SH-SY5Y (cell line): ENCODE results near the gene EPAS1.

Source experiments
- GATA2 ChIP-seq: IDR thresholded peaks from 2 replicates; pipeline ENCODE4 v1.6.1; 2011; ENCODE audit warnings: mild to moderate bottlenecking, low read depth, low read length
- GATA3 ChIP-seq: IDR thresholded peaks from 2 replicates; pipeline ENCODE4 v1.6.1; 2011; ENCODE audit warnings: low read depth, mild to moderate bottlenecking, low read length, moderate library complexity

Gene EPAS1

DNA sequence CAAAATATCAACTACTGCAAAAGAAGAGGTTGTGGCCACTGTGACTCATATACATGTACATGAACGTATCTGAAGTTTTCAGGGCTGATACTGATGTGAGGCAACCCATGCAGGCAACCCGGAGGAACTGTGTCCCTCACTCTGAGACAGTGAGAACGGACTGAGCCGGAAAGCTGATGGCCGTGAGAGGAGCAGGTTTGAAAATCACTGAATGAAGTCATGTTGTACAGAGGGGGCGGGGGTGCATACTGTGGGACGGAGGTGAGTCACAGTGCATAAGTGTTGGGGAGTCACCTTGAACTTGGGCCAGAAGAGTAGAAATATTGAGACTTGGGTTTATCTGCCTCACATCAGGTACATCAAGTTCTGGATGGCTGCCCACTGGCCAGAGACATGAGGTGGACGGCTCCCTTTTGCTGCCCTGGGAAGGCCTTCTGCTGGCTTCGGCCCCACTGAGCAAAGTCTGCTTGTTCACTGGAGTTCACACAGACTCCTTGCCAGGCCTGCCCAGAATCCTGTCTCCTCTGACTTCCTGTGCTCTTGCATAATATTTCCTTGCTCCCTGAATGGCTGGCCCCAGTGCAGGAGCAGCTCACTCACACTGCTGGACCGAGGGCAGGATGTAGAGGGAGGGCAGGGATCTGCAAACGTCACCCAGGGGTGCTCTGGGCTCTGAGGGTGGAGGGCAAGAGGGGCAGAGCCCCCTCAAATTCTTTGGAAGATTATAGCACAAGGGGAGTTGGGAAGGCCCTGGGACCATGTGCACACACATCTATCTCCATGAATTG lies 18.1 kb downstream of the EPAS1 start:
- TF ChIP-seq GATA3 (no peak), GATA2 (no peak)

DNA sequence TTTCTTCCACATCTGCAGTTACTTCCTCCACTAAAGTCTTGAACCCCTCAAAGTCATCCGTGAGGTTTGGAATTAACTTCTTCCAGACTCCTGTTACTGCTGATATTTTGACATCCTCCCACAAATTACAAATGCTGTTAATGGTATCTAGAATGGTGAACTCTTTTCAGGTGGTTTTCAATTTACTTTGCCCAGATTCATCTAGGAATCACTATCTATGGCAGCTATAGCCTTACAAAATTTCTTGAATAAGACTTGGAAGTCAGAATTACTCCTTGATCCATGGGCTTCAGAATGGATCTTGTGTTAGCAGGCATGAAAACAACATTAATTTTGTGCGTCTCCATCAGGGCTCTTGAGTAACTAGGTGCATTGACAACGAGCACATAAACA lies 19.9 kb downstream of the EPAS1 start:
- TF ChIP-seq GATA3 (no peak), GATA2 (no peak)

DNA sequence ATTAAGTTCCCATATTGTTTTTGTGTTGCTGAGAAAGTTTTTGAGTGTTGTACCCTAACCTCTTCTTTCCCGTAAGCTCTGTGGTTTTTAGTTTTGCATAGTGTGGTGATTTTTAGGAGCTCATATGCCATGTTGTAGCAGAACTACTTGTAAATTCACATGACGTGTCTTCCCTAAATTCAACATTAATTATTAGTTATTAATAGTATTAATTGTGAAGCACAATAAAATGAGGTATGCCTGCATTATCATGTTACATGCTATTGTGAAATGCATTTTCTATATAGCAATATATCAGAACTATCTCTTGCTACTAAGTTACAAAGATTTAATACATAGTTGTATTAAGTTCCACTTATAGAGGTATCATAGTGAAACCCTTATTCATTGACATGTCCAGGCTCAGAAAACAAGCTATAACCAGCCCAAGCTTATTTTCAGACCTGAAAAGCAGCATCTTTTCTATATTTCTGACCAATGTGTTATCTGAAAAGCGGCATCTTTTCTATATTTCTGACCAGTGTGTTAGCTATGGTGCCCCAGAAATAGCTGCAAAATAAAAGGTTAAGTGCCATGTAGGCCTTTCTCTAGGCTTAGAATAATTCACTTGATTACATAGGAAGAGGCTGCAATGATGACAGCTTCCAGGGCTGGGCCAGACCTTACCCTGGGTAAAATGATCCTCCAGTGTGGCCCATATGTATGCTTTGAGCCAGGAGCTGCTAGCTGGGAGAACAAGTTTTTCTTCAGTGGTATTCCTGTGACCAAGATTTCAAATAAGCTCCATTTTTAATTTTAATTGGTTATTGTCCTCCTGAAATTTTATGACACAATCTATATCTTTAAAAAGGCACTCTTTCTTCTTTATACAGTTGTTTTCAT lies 21.6 kb downstream of the EPAS1 start:
- TF ChIP-seq GATA2 (no peak), GATA3 (no peak)

DNA sequence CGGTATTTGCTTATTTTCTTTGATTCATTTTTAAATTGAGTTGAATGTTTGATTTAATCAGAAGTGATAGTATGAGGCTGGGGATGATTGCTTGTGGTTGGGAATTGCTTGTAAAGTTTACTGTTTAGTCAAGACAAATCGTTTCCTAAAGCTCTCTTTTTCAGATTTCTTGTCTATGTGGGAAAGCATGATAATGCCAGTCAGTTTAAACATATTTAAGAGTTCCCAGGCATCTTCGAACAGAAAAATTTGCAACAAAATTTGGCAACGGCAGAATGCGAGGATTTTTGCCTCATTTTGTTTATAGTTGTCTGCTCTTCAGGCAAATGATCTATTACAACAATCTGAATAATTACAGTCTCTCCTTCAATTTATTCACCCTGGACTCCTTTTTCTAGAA lies 22.5 kb downstream of the EPAS1 start:
- TF ChIP-seq GATA2, result no peak
- TF ChIP-seq GATA3, result no peak

DNA sequence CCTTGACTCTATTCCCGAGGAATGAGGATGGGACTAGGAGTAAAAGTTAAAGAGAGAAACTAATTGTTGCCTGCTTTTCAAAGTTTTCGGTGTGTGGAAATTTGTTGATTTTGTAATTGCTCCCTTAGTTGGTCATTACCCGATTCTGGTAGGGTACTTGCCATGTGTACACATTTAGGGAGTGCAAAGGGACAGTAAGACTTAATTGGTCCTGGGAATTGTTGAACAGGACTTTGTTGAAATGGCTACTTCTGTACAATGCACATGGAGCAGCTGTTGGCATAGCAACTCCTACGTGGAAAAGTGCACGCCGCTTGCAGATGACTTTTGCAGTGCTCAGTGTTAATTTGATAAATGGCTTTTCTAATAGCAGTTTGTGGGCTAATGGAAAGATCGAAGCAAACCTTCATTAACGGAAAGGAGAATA lies 22.9 kb downstream of the EPAS1 start:
- TF ChIP-seq GATA2, result no peak
- no peak for TF ChIP-seq GATA3

DNA sequence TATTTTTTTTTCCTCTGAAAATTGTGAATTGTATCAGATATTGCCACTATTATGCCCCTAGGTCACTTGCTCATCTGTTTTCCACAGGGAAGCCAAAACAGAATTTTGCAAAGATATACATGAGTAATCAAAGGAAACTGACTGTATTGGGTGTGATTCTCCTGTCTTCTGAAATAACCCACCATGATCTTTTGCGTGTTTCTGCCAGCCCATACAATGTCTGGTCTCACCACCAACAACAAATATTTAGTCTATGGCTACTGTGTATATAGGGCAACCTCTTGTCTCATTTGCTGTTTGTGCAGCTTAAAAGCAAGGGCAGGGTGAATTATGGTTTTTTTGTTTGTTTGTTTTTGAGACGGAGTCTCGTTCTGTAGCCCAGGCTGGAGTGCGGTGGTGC lies 26.5 kb downstream of the EPAS1 start:
- TF ChIP-seq GATA2, result no peak
- TF ChIP-seq GATA3, result no peak

DNA sequence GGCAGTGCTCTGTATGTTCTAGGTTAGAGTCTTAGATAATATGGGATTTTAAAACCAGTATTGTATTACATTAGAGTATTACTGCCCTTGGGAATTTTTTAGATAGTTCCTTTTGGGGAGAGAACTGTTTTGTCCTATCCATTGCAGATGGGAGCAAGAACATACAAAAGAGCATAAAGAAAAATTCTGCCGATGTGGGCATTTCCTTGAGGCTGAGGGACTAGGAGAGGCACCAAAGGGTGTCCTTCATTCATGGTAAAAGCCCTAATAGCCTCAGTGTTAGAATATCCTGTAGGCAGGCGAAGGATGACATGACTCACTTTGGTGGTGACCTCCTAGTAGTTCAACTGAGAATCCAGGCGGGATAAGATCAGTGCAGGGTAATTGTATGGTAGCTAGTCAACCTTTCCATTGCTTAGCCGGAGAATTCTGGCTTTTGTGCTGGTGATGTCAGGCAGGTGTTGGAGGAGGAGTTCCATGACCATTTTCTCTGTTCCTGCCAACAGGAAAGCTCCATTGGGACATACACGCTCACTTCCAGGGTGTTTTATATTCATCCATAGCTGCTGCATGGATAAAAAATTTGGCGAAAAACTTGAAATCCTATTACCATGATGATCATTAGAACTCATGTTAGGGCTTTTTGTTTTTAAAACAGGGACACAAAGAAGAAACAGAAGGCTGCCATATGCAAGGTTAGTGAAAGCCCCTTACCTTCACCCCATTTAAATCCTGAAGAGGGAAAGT lies 28.1 kb downstream of the EPAS1 start:
- TF ChIP-seq GATA2, result no peak
- no peak for TF ChIP-seq GATA3

DNA sequence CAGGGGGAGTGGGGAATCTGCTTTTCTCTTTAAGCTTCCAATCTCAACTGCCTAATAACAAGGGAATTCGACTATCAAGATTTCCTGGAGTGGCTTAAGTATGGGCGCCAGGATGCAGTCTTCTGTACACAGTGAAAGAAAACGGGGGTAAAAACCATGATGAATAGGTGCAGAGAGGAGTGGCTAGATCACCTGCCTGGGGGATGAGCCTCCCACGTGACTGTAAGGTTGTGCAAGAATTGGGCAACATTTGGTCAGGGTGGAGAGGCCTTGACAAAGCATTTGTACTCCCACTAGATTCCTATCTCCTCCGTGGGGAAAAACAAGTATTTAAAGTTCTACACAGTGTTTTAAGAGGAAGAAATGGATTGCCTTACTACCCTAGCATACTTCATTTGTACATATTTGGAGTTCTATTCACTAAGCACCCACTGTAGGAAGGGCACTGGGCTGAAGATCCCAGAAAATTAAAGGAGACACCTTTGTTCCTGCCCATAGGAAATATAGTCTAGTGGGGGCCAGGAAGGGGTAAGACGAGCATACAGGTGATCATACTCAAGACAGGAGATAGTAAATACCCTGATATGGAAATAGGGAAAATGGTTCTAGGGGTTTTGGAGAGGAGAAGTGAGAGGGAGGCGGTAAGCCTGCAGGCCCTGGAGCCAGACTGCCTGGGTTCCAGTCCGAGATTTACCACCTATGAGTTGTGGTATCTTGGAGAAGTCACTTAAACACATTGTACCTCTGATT lies 29.2 kb downstream of the EPAS1 start:
- TF ChIP-seq GATA2 (no peak), GATA3 (no peak)

DNA sequence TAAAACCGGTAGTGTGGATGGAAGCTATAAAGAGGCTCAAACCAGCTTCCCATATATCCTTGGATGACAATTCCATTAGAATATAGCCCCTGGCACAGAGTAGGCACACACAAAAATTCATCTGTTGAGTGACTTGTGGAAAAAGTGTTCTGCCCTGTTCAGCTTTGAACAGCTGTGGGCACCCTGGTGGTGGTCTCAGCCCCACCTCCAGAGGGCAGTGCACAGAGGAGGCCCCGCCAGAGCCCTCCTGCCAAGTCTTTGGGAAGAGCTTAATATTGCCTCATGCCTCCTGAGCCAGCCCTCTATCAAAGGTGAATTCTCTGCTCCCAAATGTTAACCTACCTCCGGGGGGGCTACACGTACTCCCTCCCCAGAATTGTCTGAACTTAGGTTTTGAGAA lies 30.4 kb downstream of the EPAS1 start:
- no peak for TF ChIP-seq GATA3
- TF ChIP-seq GATA2, result no peak

DNA sequence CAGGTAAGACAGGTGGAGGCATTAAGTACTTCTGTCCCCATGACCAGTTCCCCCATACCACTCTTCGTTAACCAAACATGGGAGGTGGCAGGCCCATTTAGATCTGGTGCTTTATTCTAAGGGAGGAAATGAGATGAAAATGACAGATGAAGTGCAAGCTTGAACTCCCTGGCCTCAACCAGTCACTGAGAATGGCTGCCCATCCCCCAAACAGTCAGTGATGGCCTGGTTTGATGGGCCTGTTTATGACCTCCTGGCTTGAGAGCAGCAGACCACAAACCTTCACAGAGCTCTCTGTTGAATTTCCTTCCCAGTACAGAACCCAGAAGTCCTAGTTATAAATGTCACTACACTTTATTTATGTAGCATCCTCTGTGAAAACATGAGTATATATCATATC lies 31.1 kb downstream of the EPAS1 start:
- TF ChIP-seq GATA2, result no peak
- TF ChIP-seq GATA3, result no peak

DNA sequence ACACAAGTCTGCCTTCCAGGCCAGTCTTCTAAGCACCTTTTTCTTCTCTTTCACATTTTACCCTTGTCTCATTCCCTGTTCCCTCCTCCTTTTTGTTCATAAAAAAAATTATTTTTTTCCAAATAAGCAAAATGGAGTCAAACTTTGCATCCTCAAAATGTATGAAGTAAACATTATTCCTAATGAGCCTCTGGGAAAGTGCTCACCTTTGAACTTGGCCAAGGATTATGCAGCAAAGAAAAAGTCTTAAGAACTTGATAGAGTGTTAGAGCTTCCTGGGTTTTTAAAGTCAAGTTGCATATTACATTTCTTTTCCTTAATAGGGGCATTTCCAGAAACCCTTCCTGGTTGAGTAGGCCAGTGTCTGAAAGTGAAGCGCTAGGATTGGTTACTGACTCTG lies 31.6 kb downstream of the EPAS1 start:
- TF ChIP-seq GATA2 (no peak), GATA3 (no peak)

DNA sequence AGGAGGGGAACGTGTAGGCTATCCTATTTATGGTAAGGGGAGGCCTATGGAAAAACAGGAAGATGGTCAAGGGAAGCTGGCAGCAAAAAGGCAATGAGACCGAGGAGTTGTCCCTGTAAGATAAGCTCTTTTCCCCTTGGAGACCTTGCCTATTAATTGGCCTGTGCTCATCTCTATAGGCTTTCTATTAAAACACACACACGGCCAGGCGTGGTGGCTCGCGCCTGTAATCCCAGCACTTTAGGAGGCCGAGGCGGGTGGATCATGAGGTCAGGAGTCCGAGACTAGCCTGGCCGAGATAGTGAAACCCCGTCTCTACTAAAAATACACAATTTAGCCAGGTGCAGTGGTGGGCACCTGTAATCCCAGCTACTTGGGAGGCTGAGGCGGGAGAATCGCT lies 32.1 kb downstream of the EPAS1 start:
- TF ChIP-seq GATA3 (no peak), GATA2 (no peak)
